Right lobe of liver (tissue), 4 donors: ENCODE results near the gene LIF.

Experiments used
- POLR2A ChIP-seq: fragments of 450-650 bp; IDR thresholded peaks from one replicate; pipeline ENCODE4 v1.6.1; 2017; ENCODE audit warnings: antibody characterized with exemption, mild to moderate bottlenecking
- TF ChIP-seq, protein P1 (sequence below), 4 donors: fragments of 200-600 bp in 3 of 4; fragments of 450-650 bp in 1 of 4; IDR thresholded peaks; one replicate each; pipeline versions ENCODE4 v1.5.1 to v1.8.0; 2016 to 2022; ENCODE audit warnings: antibody characterized with exemption in 4 of 4, mild to moderate bottlenecking in 2 of 4
- donor health status: DM: no; HTN: no; CAD: no.
- donor health status: DM: no; HTN: no; CAD: no.
- donor health status: DM: no; HTN: yes; CAD: no.

DNA sequence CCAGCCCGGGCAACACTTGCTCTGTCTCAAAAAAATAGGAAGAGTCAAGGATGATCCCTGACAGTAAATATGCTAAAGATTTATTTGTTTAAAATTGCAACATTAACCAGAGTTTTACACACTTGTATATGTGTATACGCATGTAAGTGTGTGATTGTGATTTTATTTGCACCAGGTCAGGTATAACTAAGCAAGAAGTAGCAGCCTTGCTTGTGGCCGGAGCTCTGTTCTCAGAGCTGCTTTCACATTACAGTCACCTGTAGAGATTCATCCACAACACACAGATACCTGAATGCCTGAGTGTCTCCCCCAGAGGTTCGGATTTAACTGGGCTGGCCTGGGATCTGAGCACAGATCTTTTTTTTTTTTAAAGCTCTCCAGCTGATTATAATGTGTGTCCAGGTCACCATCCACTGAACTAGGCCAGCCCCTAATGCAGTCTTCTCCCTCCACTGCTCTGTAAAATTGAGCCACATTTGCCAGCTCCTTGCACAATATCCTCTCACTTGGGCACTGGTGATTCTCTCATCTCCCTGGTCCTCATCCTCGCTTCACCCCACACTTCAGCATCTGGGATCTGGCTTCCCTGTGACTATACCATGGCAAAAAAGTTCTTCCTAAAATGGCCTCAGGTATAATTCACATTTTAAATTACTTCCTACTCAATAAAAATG, 48.3 kb downstream of the LIF start:
- TF ChIP-seq, protein P1, sequence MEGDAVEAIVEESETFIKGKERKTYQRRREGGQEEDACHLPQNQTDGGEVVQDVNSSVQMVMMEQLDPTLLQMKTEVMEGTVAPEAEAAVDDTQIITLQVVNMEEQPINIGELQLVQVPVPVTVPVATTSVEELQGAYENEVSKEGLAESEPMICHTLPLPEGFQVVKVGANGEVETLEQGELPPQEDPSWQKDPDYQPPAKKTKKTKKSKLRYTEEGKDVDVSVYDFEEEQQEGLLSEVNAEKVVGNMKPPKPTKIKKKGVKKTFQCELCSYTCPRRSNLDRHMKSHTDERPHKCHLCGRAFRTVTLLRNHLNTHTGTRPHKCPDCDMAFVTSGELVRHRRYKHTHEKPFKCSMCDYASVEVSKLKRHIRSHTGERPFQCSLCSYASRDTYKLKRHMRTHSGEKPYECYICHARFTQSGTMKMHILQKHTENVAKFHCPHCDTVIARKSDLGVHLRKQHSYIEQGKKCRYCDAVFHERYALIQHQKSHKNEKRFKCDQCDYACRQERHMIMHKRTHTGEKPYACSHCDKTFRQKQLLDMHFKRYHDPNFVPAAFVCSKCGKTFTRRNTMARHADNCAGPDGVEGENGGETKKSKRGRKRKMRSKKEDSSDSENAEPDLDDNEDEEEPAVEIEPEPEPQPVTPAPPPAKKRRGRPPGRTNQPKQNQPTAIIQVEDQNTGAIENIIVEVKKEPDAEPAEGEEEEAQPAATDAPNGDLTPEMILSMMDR (IDR thresholded peaks at IDR 0.05), result no peak
- TF ChIP-seq POLR2A, result no peak
